Measurements from ENCODE around the gene ANXA9. TPM values are rescaled to one million over a fixed set of nuclear protein-coding genes. Genes with fewer than 3 reads are reported as not detected.
A peak's percentile ranks its signal among the peaks of the same experiment; 100 is the strongest.

Gene ANXA9
- total RNA-seq, 1 donor from 2014 or later: not detected

GRCh38 chr1:151002611-151003010, 20.5 kb downstream of the ANXA9 start:
- no peak for DNase-seq (ENCODE audit: low spot score)
- Mint-ChIP-seq H3K27me3 (ENCODE audit: insufficient read depth, low read depth) (peaks cover 6% of the 10 kb centered on the region), H3K4me3 (no peak overlapping the region), H3K4me1 (peaks cover 36% of the 10 kb centered on the region), H3K27ac (no peak overlapping the region), H3K36me3 (peaks cover 18% of the 10 kb centered on the region), H3K9me3 (no peaks in the 10 kb centered on the region)
- H3K9me3 ChIP-seq (ENCODE audit: low read depth): no peaks in the 10 kb centered on the region
- H3K4me1 ChIP-seq: peaks cover 11% of the 10 kb centered on the region
- H3K36me3 ChIP-seq: no peaks in the 10 kb centered on the region
- H4K20me1 ChIP-seq (ENCODE audit: low read depth): no peaks in the 10 kb centered on the region
- H3K9ac ChIP-seq: no peak overlapping the region
- H3F3A ChIP-seq (ENCODE audit: low read depth): peaks cover 20% of the 10 kb centered on the region
- no peaks in the 10 kb centered on the region for H3K79me2 ChIP-seq (ENCODE audit: low read depth)
- no peak overlapping the region for H3K4me2 ChIP-seq
- TF ChIP-seq EZH2 (IDR thresholded peaks at IDR 0.05): no peak
- TF ChIP-seq EZH2phosphoT487 (IDR thresholded peaks at IDR 0.05): no peak
- no peak overlapping the region for H2AFZ ChIP-seq (replicated peaks)
- H3K27me3 ChIP-seq: no peaks in the 10 kb centered on the region
- H3K4me3 ChIP-seq: no peak overlapping the region
- no peak overlapping the region for H3K27ac ChIP-seq

GRCh38 chr1:151003180-151003579, 21.1 kb downstream of the ANXA9 start:
- no peaks in the 10 kb centered on the region for H4K20me1 ChIP-seq (ENCODE audit: low read depth)
- H3K9ac ChIP-seq: no peak overlapping the region
- peaks cover 15% of the 10 kb centered on the region for H3K4me1 ChIP-seq
- no peaks in the 10 kb centered on the region for H3K36me3 ChIP-seq
- Mint-ChIP-seq H3K27ac (no peak overlapping the region), H3K4me1 (peaks cover 41% of the 10 kb centered on the region), H3K4me3 (no peak overlapping the region), H3K27me3 (ENCODE audit: insufficient read depth, low read depth) (peaks cover 5% of the 10 kb centered on the region), H3K9me3 (no peaks in the 10 kb centered on the region), H3K36me3 (peaks cover 16% of the 10 kb centered on the region)
- no peak overlapping the region for H3K27ac ChIP-seq
- no peak for TF ChIP-seq EZH2phosphoT487 (IDR thresholded peaks at IDR 0.05)
- no peak for TF ChIP-seq CTCF (IDR thresholded peaks at IDR 0.05)
- H3K27me3 ChIP-seq: no peaks in the 10 kb centered on the region
- no peak for DNase-seq (ENCODE audit: low spot score)
- no peaks in the 10 kb centered on the region for H3K79me2 ChIP-seq (ENCODE audit: low read depth)
- H3K4me2 ChIP-seq: peak overlapping the region; percentile 3
- H3K4me3 ChIP-seq: no peak overlapping the region
- no peaks in the 10 kb centered on the region for H3K9me3 ChIP-seq (ENCODE audit: low read depth)
- peaks cover 25% of the 10 kb centered on the region for H3F3A ChIP-seq (ENCODE audit: low read depth)
- H2AFZ ChIP-seq (replicated peaks): no peak overlapping the region

- no peaks in the 10 kb centered on the region for H3K36me3 ChIP-seq
- Mint-ChIP-seq H3K4me1 (peaks cover 52% of the 10 kb centered on the region), H3K27ac (peak overlapping the region; percentile 100), H3K9me3 (no peaks in the 10 kb centered on the region), H3K4me3 (peak overlapping the region; percentile 97), H3K36me3 (peaks cover 12% of the 10 kb centered on the region), H3K27me3 (ENCODE audit: insufficient read depth, low read depth) (peaks cover 5% of the 10 kb centered on the region)
- H3K27me3 ChIP-seq: no peaks in the 10 kb centered on the region
- H4K20me1 ChIP-seq (ENCODE audit: low read depth): no peaks in the 10 kb centered on the region
- peak overlapping the region; percentile 93 for H2AFZ ChIP-seq (replicated peaks)
- TF ChIP-seq EZH2 (IDR thresholded peaks at IDR 0.05): no peak
- TF ChIP-seq EZH2phosphoT487 (IDR thresholded peaks at IDR 0.05): no peak
- TF ChIP-seq CTCF (IDR thresholded peaks at IDR 0.05): no peak
- H3F3A ChIP-seq (ENCODE audit: low read depth): peaks cover 25% of the 10 kb centered on the region
- peak overlapping the region; percentile 92 for H3K4me2 ChIP-seq
- no peak for DNase-seq (ENCODE audit: low spot score)
- peak overlapping the region; percentile 49 for H3K4me3 ChIP-seq
- no peak overlapping the region for H3K27ac ChIP-seq
- H3K9me3 ChIP-seq (ENCODE audit: low read depth): no peaks in the 10 kb centered on the region
- H3K9ac ChIP-seq: peak overlapping the region; percentile 35
- H3K79me2 ChIP-seq (ENCODE audit: low read depth): peaks cover 11% of the 10 kb centered on the region
- H3K4me1 ChIP-seq: peaks cover 21% of the 10 kb centered on the region
These were observed 23.7 kb downstream of the ANXA9 start for GRCh38 chr1:151005729-151006319.

- peak within 1 kb of the TSS; percentile 100 for H3K27ac Mint-ChIP-seq
- H3K36me3 Mint-ChIP-seq: peaks cover 9% of the 10 kb centered on the region
- H3K4me2 ChIP-seq: peak within 1 kb of the TSS; percentile 92
- peaks cover 25% of the 10 kb centered on the region for H3F3A ChIP-seq (ENCODE audit: low read depth)
- no peaks in the 10 kb centered on the region for H3K9me3 Mint-ChIP-seq
- peak within 1 kb of the TSS; percentile 97 for H3K4me3 Mint-ChIP-seq
- no peaks in the 10 kb centered on the region for H3K27me3 ChIP-seq
- peak within 1 kb of the TSS; percentile 93 for H2AFZ ChIP-seq (replicated peaks)
- H3K9ac ChIP-seq: peak within 1 kb of the TSS; percentile 35
- H3K27ac ChIP-seq: peak within 1 kb of the TSS; percentile 59
- TF ChIP-seq EZH2 (IDR thresholded peaks at IDR 0.05): no peak
- TF ChIP-seq EZH2phosphoT487 (IDR thresholded peaks at IDR 0.05): no peak
- peak; percentile 52 for TF ChIP-seq CTCF (IDR thresholded peaks at IDR 0.05)
- DNase-seq (ENCODE audit: low spot score): peak; percentile 90
- peaks cover 11% of the 10 kb centered on the region for H3K79me2 ChIP-seq (ENCODE audit: low read depth)
- H3K9me3 ChIP-seq (ENCODE audit: low read depth): no peaks in the 10 kb centered on the region
- H3K4me1 Mint-ChIP-seq: peaks cover 52% of the 10 kb centered on the region
- H3K4me3 ChIP-seq: peak within 1 kb of the TSS; percentile 76
- peaks cover 21% of the 10 kb centered on the region for H3K4me1 ChIP-seq
- H3K36me3 ChIP-seq: no peaks in the 10 kb centered on the region
- H3K27me3 Mint-ChIP-seq (ENCODE audit: insufficient read depth, low read depth): peaks cover 5% of the 10 kb centered on the region
- no peaks in the 10 kb centered on the region for H4K20me1 ChIP-seq (ENCODE audit: low read depth)
These were observed 24.4 kb downstream of the ANXA9 start, which contains the start of gene MINDY1 for GRCh38 chr1:151006327-151007052. TSS of gene MINDY1 (minus strand) at chr1:151006902. CDS start at chr1:151002617, 4,285 bp downstream.
